Peyer's patch (tissue), 4 donors: ENCODE results near the gene PPP2R3A.

Experiments used
- POLR2A ChIP-seq, 2 donors: fragments of 450-650 bp; IDR thresholded peaks; one replicate each; pipeline ENCODE4 v1.5.1; 2017; ENCODE audit warnings: antibody characterized with exemption in 2 of 2, mild to moderate bottlenecking in 2 of 2, moderate library complexity in 2 of 2
- TF ChIP-seq, protein P1 (sequence below), 6 experiments: fragments of 450-650 bp in 4 of 6; fragments of 200-600 bp in 2 of 6; sonication (generic) in 1 of 6; IDR thresholded peaks; one replicate each; pipeline ENCODE4 v1.5.1; 2017 to 2019; ENCODE audit warnings: antibody characterized with exemption in 6 of 6, mild to moderate bottlenecking in 3 of 6, moderate library complexity in 1 of 6

DNA sequence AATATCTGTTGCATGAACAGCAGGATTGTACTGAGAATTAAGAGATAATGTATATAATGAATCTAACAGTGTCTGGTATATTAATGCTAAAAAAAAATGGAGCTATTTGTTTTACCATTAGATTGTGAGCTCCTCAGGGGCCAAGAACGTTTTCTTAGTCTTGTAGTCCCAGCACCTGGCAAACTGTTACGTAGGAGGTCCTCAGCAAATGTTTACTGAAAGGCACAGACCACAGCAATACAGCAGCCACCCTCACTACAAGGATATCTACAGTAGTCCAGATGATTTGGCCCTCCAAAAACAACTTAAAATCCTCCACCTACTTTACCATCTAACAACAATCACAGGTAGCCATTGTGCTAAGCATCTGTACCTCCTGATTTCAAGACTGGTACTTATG, 170.9 kb downstream of the PPP2R3A start:
- TF ChIP-seq, protein P1, sequence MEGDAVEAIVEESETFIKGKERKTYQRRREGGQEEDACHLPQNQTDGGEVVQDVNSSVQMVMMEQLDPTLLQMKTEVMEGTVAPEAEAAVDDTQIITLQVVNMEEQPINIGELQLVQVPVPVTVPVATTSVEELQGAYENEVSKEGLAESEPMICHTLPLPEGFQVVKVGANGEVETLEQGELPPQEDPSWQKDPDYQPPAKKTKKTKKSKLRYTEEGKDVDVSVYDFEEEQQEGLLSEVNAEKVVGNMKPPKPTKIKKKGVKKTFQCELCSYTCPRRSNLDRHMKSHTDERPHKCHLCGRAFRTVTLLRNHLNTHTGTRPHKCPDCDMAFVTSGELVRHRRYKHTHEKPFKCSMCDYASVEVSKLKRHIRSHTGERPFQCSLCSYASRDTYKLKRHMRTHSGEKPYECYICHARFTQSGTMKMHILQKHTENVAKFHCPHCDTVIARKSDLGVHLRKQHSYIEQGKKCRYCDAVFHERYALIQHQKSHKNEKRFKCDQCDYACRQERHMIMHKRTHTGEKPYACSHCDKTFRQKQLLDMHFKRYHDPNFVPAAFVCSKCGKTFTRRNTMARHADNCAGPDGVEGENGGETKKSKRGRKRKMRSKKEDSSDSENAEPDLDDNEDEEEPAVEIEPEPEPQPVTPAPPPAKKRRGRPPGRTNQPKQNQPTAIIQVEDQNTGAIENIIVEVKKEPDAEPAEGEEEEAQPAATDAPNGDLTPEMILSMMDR (IDR thresholded peaks at IDR 0.05): no peak
- no peak for TF ChIP-seq POLR2A (IDR thresholded peaks at IDR 0.05)
